Testis (tissue), 2 donors: Measurements from ENCODE around the gene DNAJC15.

Experiments used
- CTCF ChIP-seq, 3 experiments: fragments of 450-650 bp in 2 of 3; fragments of 200-600 bp in 1 of 3; sonication (generic) in 1 of 3; IDR thresholded peaks; one replicate each; pipeline ENCODE4 v1.5.1; 2016 to 2019; ENCODE audit warnings: antibody characterized with exemption in 3 of 3, mild to moderate bottlenecking in 2 of 3, moderate library complexity in 1 of 3
- POLR2A ChIP-seq: fragments of 450-650 bp; IDR thresholded peaks from one replicate; pipeline ENCODE4 v1.6.1; 2017; ENCODE audit warnings: antibody characterized with exemption, mild to moderate bottlenecking, moderate library complexity

GRCh38 chr13:43046259-43046658, 22.9 kb downstream of the DNAJC15 start:
- TF ChIP-seq CTCF (IDR thresholded peaks at IDR 0.05) (no peak), POLR2A (no peak)
